Renal cortical epithelial cell (primary cell): Measurements from ENCODE around the gene CRYM. TPM values are rescaled to one million over a fixed set of nuclear protein-coding genes. Genes with fewer than 3 reads are reported as not detected.
"Not testable (repeated sequence)": the region's sequence is repeated elsewhere in the genome, so short reads cannot be mapped to it uniquely, and the experiment has no call there.

Experiments
- DNase-seq: peaks from one replicate; pipeline ENCODE4 v3.0.0-alpha.2; 2011; ENCODE audit warnings: low read depth
- total RNA-seq: library from RNA; depleted of rRNA; stranded (reverse); fragments of >200 nt; gene quantifications from 2 replicates; pipeline ENCODE4 v1.2.3, GENCODE V29; 2014

Gene CRYM
- total RNA-seq: 4.7 and 5.0 TPM in 2 replicates

- peak; percentile 12 for DNase-seq
These were observed at the start of gene CRYM for GRCh38 chr16:21277927-21278706. Gene CRYM, minus strand, starts transcription at chr16:21278290. Its CDS starts 39 bp downstream, at chr16:21278251.

DNA sequence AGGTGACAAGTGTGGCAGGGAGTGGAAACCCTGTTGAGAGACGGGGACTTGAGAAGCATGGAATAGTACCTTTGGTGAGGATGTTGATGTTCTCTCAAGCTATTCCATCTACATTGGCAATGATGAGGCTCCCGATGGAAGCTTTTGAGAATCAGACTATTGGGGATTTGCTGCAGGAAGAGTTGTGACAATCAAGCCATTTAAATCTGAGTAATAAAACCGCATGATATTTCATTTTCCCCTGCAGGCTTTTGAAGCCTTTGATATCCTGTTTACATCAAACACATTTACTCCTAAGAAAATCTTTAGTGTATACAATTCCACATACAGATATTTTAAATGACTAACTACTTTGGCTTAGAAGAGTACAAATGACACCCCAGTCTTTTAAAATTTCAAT, 49.0 kb upstream of the CRYM start:
- DNase-seq: no peak

- peak; percentile 21 for DNase-seq
These were observed 48.4 kb upstream of the CRYM start for GRCh38 chr16:21326459-21326858.

- DNase-seq: no peak
These were observed 46.2 kb upstream of the CRYM start for GRCh38 chr16:21324267-21324666.

DNA sequence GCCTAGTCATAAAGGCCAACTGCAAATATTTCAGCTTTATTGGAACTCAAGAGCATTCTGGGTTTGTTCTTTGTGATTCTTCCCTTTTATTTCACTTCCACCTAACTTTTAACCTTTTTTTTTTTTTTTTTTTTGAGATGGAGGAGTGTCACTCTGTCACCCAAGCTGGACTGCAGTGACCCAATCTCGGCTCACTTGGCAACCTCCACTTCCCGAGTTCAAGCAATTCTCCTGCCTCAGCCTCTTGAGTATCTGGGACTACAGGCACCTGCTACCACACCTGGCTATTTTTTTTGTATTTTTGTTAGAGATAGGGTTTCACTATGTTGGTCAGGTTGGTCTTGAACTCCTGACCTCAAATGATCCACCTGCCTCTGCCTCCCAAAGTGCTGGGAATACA, 44.2 kb upstream of the CRYM start:
- not testable (repeated sequence) for DNase-seq

DNA sequence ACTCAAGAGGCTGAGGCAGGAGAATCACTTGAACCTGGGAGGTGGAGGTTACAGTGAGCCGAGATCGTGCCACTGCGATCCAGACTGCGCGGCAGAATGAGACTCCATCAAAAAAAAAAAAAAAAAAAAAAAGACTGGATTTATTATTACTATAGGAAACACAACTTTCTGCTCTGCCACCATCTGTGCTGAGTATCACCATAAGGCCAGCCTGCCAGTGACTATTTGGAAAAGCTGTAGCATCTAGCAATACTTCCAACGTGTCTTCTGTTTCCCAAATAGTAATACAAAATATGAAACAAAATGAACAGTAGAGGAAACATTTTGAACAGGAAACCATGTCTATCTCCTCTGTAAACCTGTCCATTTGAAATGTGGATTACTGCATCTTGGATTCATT, 43.6 kb upstream of the CRYM start:
- no peak for DNase-seq

- no peak for DNase-seq
These were observed 36.2 kb upstream of the CRYM start for GRCh38 chr16:21314339-21314738.

- DNase-seq: not testable (repeated sequence)
These were observed 34.8 kb upstream of the CRYM start for GRCh38 chr16:21312863-21313372.

DNA sequence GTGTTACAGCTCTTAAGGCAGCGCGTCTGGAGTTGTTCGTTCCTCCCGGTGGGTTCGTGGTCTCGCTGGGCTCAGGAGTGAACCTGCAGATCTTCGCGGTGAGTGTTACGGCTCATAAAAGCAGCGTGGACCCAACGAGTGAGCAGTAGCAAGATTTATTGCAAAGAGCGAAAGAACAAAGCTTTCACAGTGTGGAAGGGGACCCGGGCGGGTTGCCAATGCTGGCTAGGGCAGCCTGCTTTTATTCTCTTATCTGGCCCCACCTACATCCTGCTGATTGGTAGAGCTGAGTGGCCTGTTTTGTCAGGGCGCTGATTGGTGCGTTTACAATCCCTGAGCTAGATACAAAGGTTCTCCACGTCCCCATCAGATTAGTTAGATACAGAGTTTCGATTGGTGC, 34.0 kb upstream of the CRYM start:
- not testable (repeated sequence) for DNase-seq

DNA sequence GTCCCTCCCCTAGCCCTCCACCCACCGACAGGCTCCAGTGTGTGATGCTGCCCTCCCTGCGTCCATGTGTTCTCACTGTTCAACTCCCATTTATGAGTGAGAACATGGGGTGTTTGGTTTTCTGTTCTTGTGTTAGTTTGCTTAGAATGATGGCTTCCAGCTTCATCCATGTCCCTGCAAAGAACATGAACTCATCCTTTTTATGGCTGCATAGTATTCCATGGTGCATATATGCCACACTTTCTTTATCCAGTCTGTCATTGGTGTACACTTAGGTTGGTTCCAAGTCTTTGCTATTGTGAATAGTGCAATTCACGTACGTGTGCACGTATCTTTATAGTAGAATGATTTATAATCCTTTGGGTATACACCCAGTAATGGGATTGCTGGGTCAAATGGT, 28.6 kb upstream of the CRYM start:
- not testable (repeated sequence) for DNase-seq

DNA sequence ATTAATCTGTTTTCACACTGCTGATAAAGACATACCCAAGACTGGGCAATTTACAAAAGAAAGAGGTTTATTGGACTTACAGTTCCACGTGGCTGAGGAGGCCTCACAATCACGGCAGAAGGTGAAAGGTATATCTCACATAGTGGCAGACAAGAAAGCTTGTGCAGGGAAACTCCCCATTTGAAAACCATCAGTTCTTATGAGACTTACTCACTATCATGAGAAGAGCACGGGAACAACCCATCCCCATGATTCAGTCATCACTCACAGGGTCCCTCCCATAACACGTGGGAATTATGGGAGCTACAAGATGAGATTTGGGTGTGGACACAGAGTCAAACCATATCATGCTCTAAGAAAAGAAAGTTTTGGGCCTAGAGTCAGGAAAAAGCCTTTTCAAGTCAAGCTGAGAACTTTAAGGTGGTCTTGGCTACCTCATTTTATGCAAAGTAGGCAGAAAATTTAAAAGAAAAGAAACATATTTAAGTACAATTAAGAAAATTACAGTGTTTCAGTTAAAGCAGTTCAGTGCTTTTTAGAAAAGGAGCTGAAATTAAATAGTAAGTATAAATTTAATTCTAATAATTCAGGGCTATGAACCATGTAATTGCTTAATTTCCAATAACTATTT, 24.9 kb upstream of the CRYM start:
- peak; percentile 78 for DNase-seq

GRCh38 chr16:21302454-21302853, 24.4 kb upstream of the CRYM start:
- no peak for DNase-seq

- peak; percentile 6 for DNase-seq
These were observed 23.8 kb upstream of the CRYM start for GRCh38 chr16:21301895-21302291.

DNA sequence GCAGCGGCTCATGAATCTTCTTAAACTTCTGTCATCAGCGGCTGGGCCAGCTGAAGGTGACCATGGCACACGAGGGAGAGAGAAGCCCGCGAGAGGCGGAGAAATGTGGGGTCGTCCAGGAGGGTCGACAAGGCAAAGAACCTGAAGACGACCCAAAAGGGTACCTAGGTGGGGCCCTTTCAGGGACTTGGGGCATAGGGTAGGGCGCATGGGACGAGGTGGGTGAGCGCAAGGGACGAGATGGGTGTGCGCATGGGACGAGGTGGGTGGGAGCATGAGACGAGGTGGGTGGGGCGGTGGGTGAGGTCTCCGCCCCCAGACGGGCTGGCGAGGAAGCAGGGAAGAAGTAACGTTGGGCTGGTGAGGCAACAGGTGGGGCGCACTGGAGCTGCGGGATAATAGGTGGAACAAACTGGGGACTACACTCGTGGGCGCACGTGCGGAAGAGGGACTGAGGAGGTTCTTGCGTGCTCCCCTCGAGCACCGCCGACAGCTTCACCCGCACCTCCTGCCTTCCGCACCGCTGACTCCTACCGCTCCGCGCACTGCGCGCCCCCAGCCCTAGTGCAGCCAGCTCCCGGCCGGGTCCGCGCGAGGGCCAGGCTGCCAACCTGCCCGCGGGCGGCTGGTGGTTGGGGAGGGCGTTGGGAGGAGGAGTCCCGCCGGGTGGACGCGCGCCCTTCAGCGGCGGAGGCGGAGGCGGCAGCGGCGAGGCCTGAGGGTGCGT, 23.2 kb upstream of the CRYM start:
- peak; percentile 51 for DNase-seq

- peak; percentile 100 for DNase-seq
These were observed 22.4 kb upstream of the CRYM start for GRCh38 chr16:21300309-21301167.

DNA sequence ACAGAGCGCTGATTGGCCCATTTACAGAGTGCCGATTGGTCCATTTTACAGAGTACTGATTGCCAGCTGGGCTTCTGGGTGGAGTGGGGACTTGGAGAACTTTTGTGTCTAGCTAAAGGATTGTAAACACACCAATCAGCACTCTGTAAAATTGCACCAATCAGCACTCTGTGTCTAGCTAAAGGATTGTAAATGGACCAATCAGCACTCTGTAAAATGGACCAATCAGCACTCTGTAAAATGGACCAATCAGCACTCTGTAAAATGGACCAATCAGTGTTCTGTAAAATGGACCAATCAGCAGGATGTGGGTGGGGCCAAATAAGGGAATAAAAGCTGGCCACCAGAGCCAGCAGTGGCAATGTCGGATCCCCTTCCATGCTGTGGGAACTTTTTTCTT, 11.7 kb upstream of the CRYM start:
- not testable (repeated sequence) for DNase-seq

- no peak for DNase-seq
These were observed 7.2 kb upstream of the CRYM start for GRCh38 chr16:21285314-21285713.

GRCh38 chr16:21284414-21284813, 6.3 kb upstream of the CRYM start:
- no peak for DNase-seq

- no peak for DNase-seq
These were observed 5.6 kb upstream of the CRYM start for GRCh38 chr16:21283521-21284289.

GRCh38 chr16:21281698-21282389, 3.8 kb upstream of the CRYM start:
- DNase-seq: no peak
